HL-60 (cell line): ENCODE data around the gene NQO2.

Experiments
- DNase-seq, 2 experiments: peaks; one replicate each; pipeline ENCODE4 v3.0.0-alpha.2; 2010 to 2020; ENCODE audit warnings: low read depth in 1 of 2, low spot score in 1 of 2
- H3K27ac ChIP-seq: fragments of 250-450 bp; sonication (Bioruptor Pico); replicated peaks from 2 replicates; pipeline ENCODE4 v1.5.1; 2020; ENCODE audit warnings: mild to moderate bottlenecking, moderate library complexity
- H3K27me3 ChIP-seq: fragments of 250-450 bp; sonication (Bioruptor Pico); 2 replicates; pipeline ENCODE4 v1.5.1; 2021; ENCODE audit warnings: mild to moderate bottlenecking, moderate library complexity; ENCODE audit not compliant: insufficient read depth, poor library complexity, severe bottlenecking
- H3K4me3 ChIP-seq: replicated peaks from 2 replicates; pipeline ENCODE4 v1.5.1; 2011; ENCODE audit warnings: mild to moderate bottlenecking, control low read depth, low read length; ENCODE audit not compliant: insufficient read depth
- CTCF ChIP-seq: IDR thresholded peaks from one replicate; pipeline ENCODE4 v1.5.1; 2011; ENCODE audit warnings: low read length, control low read depth, inconsistent platforms; ENCODE audit not compliant: insufficient read depth
- GABPA ChIP-seq: IDR thresholded peaks from 2 replicates; pipeline ENCODE4 v1.6.1; 2012; ENCODE audit warnings: low read depth
- POLR2AphosphoS5 ChIP-seq: IDR thresholded peaks from 2 replicates; pipeline ENCODE4 v1.6.1; 2012; ENCODE audit warnings: low read depth
- REST ChIP-seq: IDR thresholded peaks from 2 replicates; pipeline ENCODE4 v1.6.1; 2012; ENCODE audit warnings: low read depth; ENCODE audit not compliant: insufficient replicate concordance
- SPI1 ChIP-seq: IDR thresholded peaks from 2 replicates; pipeline ENCODE4 v1.6.1; 2012; ENCODE audit warnings: low read depth, mild to moderate bottlenecking, borderline replicate concordance
- long read RNA-seq: library from polyadenylated mRNA; unstranded; transcript quantifications from one replicate; pipeline ENCODE4 v2.0.0, GENCODE V29; 2020

NQO2 gene
- long read RNA-seq, full-length matches to known transcripts, result 61 of 87 reads
- long read RNA-seq, partial matches to known transcripts, result 4 of 87 reads
- long read RNA-seq, other reads (novel, unspliced or antisense), result 22 of 87 reads

- Histone ChIP-seq H3K27ac (peak within 1 kb of the TSS; percentile 83), H3K4me3 (peak within 1 kb of the TSS; percentile 79), H3K27me3 (no peaks in the 10 kb centered on the region)
- DNase-seq, result peak; percentile 79 to 85
- TF ChIP-seq REST (no peak), SPI1 (no peak), POLR2AphosphoS5 (peak; percentile 59; the same call in 1 of the 2 replicates), GABPA (no peak), CTCF (no peak)
Measured at GRCh38 chr6:2999618-3000557, at the start of gene NQO2. Gene NQO2, plus strand, starts transcription at chr6:2999894. Its CDS starts 6,659 bp downstream, at chr6:3006553.

GRCh38 chr6:2950713-2951112 is 49.0 kb upstream of the NQO2 start:
- Histone ChIP-seq H3K4me3 (no peak overlapping the region), H3K27me3 (no peaks in the 10 kb centered on the region), H3K27ac (no peak overlapping the region)
- TF ChIP-seq SPI1 (no peak), POLR2AphosphoS5 (no peak), REST (no peak), GABPA (no peak), CTCF (no peak)
- DNase-seq, result no peak

GRCh38 chr6:2951728-2952127 is 48.0 kb upstream of the NQO2 start:
- no peak overlapping the region for H3K4me3 ChIP-seq
- no peaks in the 10 kb centered on the region for H3K27me3 ChIP-seq
- H3K27ac ChIP-seq, result peak overlapping the region; percentile 59
- DNase-seq, result peak in 1 of 2 experiments; percentile 84
- no peak for TF ChIP-seq GABPA
- no peak for TF ChIP-seq CTCF
- no peak for TF ChIP-seq REST
- peak; percentile 32; the same call in 1 of the 2 replicates for TF ChIP-seq SPI1
- peak; percentile 40; the same call in 1 of the 2 replicates for TF ChIP-seq POLR2AphosphoS5
